ENCODE results near the gene XRCC1.
A peak's percentile ranks its signal among the peaks of the same experiment; 100 is the strongest.

Gene XRCC1

GRCh38 chr19:43501661-43502418 lies 73.5 kb downstream of the XRCC1 start:
- no peak overlapping the region for H3K27ac ChIP-seq (ENCODE audit: extremely low read depth, low read depth, low read length)
- TF ChIP-seq ZBTB11 (tag by site-specific recombination; conservative IDR thresholded peaks at IDR 0.05; ENCODE audit: low read depth) (no peak; the same call in 1 of the 2 replicates), GLIS2 (tag by site-specific recombination; IDR thresholded peaks at IDR 0.05) (peak; percentile 28; the same call in 1 of the 2 replicates), ZNF169 (tag by site-specific recombination; IDR thresholded peaks at IDR 0.05) (no peak), KLF1 (tag by site-specific recombination; IDR thresholded peaks at IDR 0.05) (peak; percentile 85), ZNF404 (tag by site-specific recombination; IDR thresholded peaks at IDR 0.05) (no peak), KLF9 (tag by site-specific recombination; IDR thresholded peaks at IDR 0.05; ENCODE audit: low read depth) (peak; percentile 74)
- peaks cover 12 to 30% of the 10 kb centered on the region in 2 experiments for H3K36me3 ChIP-seq (ENCODE audit: control insufficient read depth in 2 of 2, insufficient read depth in 1 of 2, low read length in 2 of 2)
- no peak overlapping the region for H3K4me3 ChIP-seq (ENCODE audit: low read depth, low read length)
- H3K4me1 ChIP-seq (ENCODE audit: control insufficient read depth, insufficient read depth, low read length), result peaks cover 15% of the 10 kb centered on the region; the same call in 1 of the 2 replicates
- CTCF ChIA-PET, result interaction anchor here (0.6 to 11.9 kb wide), 9 partner anchors 9 to 254 kb away, joined by 3 to 97 read pairs (median 4); partner anchors contain the start of genes IRGQ and LYPD3
- POLR2A ChIA-PET, result interaction anchor here (0.6 to 1.1 kb wide), 5 partner anchors 9 to 38 kb away, joined by 3 to 8 read pairs (median 5); no protein-coding TSS in a partner anchor
- H3K9me3 ChIP-seq (ENCODE audit: control insufficient read depth, insufficient read depth, low read depth, low read length), result no peaks in the 10 kb centered on the region

GRCh38 chr19:43499042-43499441 lies 76.3 kb downstream of the XRCC1 start:
- Histone ChIP-seq H3K9me3 (ENCODE audit: control insufficient read depth, insufficient read depth, low read depth, low read length) (no peaks in the 10 kb centered on the region), H3K4me3 (ENCODE audit: low read depth, low read length) (no peak overlapping the region), H3K4me1 (ENCODE audit: control insufficient read depth, insufficient read depth, low read length) (peaks cover 9% of the 10 kb centered on the region; the same call in 1 of the 2 replicates), H3K36me3 (ENCODE audit: control insufficient read depth in 2 of 2, insufficient read depth in 1 of 2, low read length in 2 of 2) (peaks cover 25 to 41% of the 10 kb centered on the region in 2 experiments), H3K27ac (ENCODE audit: extremely low read depth, low read depth, low read length) (0 out of 2 replicates have a peak overlapping the region, but pooled peaks have one; percentile 9)
- CTCF ChIA-PET, result interaction anchor here (0.6 to 1.4 kb wide), 6 partner anchors 20 to 169 kb away, joined by 3 to 6 read pairs (median 3); no protein-coding TSS in a partner anchor
- no peak for TF ChIP-seq TCF7L2 (IDR thresholded peaks at IDR 0.05; ENCODE audit: borderline replicate concordance, low read depth, low read length)
- no peak for TF ChIP-seq PRDM4 (tag by site-specific recombination; IDR thresholded peaks at IDR 0.05)
- POLR2A ChIA-PET, result no interaction called here

GRCh38 chr19:43498233-43498842 lies 77.0 kb downstream of the XRCC1 start:
- POLR2A ChIA-PET, result no interaction called here
- H3K27ac ChIP-seq (ENCODE audit: extremely low read depth, low read depth, low read length), result no peak overlapping the region
- H3K4me3 ChIP-seq (ENCODE audit: low read depth, low read length), result no peak overlapping the region
- CTCF ChIA-PET, result interaction anchor here (0.6 to 1.4 kb wide), 6 partner anchors 16 to 170 kb away, joined by 3 to 6 read pairs (median 3); no protein-coding TSS in a partner anchor
- H3K4me1 ChIP-seq (ENCODE audit: control insufficient read depth, insufficient read depth, low read length), result peaks cover 6% of the 10 kb centered on the region; the same call in 1 of the 2 replicates
- peak; percentile 82 for TF ChIP-seq PRDM1 (tag by site-specific recombination; IDR thresholded peaks at IDR 0.05)
- peak; percentile 100 for TF ChIP-seq ZNF366 (tag by site-specific recombination; conservative IDR thresholded peaks at IDR 0.05)
- 0 out of 2 replicates have a peak, but pooled peaks have one; percentile 19 for TF ChIP-seq ZNF544 (tag by site-specific recombination; IDR thresholded peaks at IDR 0.05)
- TF ChIP-seq ZNF585B (tag by site-specific recombination; IDR thresholded peaks at IDR 0.05), result no peak
- no peaks in the 10 kb centered on the region for H3K9me3 ChIP-seq (ENCODE audit: control insufficient read depth, insufficient read depth, low read depth, low read length)
- H3K36me3 ChIP-seq (ENCODE audit: control insufficient read depth in 2 of 2, insufficient read depth in 1 of 2, low read length in 2 of 2), result peaks cover 25 to 44% of the 10 kb centered on the region in 2 experiments

All from HEK293 (cell line).